Naive thymus-derived CD4-positive, alpha-beta T cell (primary cell): ENCODE data around the gene ASTE1. TPM values are rescaled to one million over a fixed set of nuclear protein-coding genes. Genes with fewer than 3 reads are reported as not detected.
A peak's percentile ranks its signal among the peaks of the same experiment; 100 is the strongest.

Experiments
- ATAC-seq: fragments of 150-1000 bp; cut with Tn5 transposase; 2 replicates; pipeline ENCODE4 v1.10.0; 2021; ENCODE audit warnings: mild to moderate bottlenecking, moderate library complexity
- CTCF ChIA-PET: fragments of 350-600 bp; sonication (Branson Sonifier 250); formaldehyde crosslinking; loops from one replicate; lab custom pipeline; 2021; ENCODE audit warnings: antibody characterized with exemption; lab: Charles Lee
- POLR2A ChIA-PET: fragments of 350-600 bp; sonication (Branson Sonifier 250); formaldehyde crosslinking; loops from one replicate; lab custom pipeline; 2021; ENCODE audit warnings: antibody characterized with exemption, inconsistent platforms; lab: Charles Lee
- DNase-seq, 9 donors: peaks; one replicate each; pipeline versions ENCODE4 v3.0.0 to v3.0.0-alpha.2; 2020 to 2022; ENCODE audit warnings: mixed read lengths in 1 of 9
- H3K27ac ChIP-seq: one replicate; pipeline ENCODE4 v1.7.0; 2013; ENCODE audit warnings: mild to moderate bottlenecking, low read depth, low read length, moderate library complexity
- H3K27me3 ChIP-seq, 2 donors: one replicate each; pipeline ENCODE4 v1.7.0; 2013; ENCODE audit warnings: low read length in 2 of 2, mild to moderate bottlenecking in 2 of 2, moderate library complexity in 2 of 2; ENCODE audit not compliant: control insufficient read depth in 2 of 2, insufficient read depth in 2 of 2
- H3K36me3 ChIP-seq, 3 experiments: 1 replicate in 2 of 3; 2 replicates in 1 of 3; pipeline ENCODE4 v1.7.0; 2013; ENCODE audit warnings: low read length in 3 of 3, mild to moderate bottlenecking in 3 of 3, moderate library complexity in 1 of 3; ENCODE audit not compliant: insufficient read depth in 3 of 3, control insufficient read depth in 2 of 3
- H3K4me1 ChIP-seq, 2 donors: one replicate each; pipeline ENCODE4 v1.7.0; 2013; ENCODE audit warnings: low read length in 2 of 2, mild to moderate bottlenecking in 2 of 2, moderate library complexity in 1 of 2; ENCODE audit not compliant: control insufficient read depth in 2 of 2, insufficient read depth in 2 of 2
- H3K4me3 ChIP-seq: 2 replicates; pipeline ENCODE4 v1.7.0; 2013; ENCODE audit warnings: mild to moderate bottlenecking, low read length
- H3K9me3 ChIP-seq, 3 experiments: 1 replicate in 2 of 3; 2 replicates in 1 of 3; pipeline ENCODE4 v1.7.0; 2013; ENCODE audit warnings: low read length in 3 of 3; ENCODE audit not compliant: control insufficient read depth in 2 of 3
- H3K27ac Mint-ChIP-seq, 9 donors: one replicate each; pipeline ENCODE4 v1.8.0; 2020 to 2022; ENCODE audit warnings: mixed read lengths in 9 of 9, mild to moderate bottlenecking in 8 of 9, moderate library complexity in 5 of 9, inconsistent platforms in 2 of 9
- H3K27me3 Mint-ChIP-seq, 5 donors: one replicate each; pipeline ENCODE4 v1.8.0; 2021 to 2022; ENCODE audit warnings: mixed read lengths in 5 of 5, mild to moderate bottlenecking in 1 of 5
- H3K36me3 Mint-ChIP-seq, 5 donors: one replicate each; pipeline ENCODE4 v1.8.0; 2020 to 2022; ENCODE audit warnings: mixed read lengths in 5 of 5, mild to moderate bottlenecking in 3 of 5, inconsistent platforms in 1 of 5
- H3K4me1 Mint-ChIP-seq, 7 donors: one replicate each; pipeline ENCODE4 v1.8.0; 2020 to 2022; ENCODE audit warnings: mixed read lengths in 7 of 7, mild to moderate bottlenecking in 3 of 7, inconsistent platforms in 1 of 7
- H3K4me3 Mint-ChIP-seq, 10 donors: one replicate each; pipeline ENCODE4 v1.8.0; 2020 to 2022; ENCODE audit warnings: mild to moderate bottlenecking in 10 of 10, mixed read lengths in 10 of 10, moderate library complexity in 6 of 10, inconsistent platforms in 2 of 10
- H3K9me3 Mint-ChIP-seq, 11 donors: one replicate each; pipeline ENCODE4 v1.8.0; 2020 to 2022; ENCODE audit warnings: mixed read lengths in 11 of 11, mild to moderate bottlenecking in 4 of 11, inconsistent platforms in 1 of 11, moderate library complexity in 1 of 11
- intact Hi-C, 2 donors: fragments of 100-400 bp; cut with micrococcal nuclease; formaldehyde crosslinking; loops; one replicate each; pipeline ENCODE4 v1.15.1; 2023
- polyA plus RNA-seq, 2 donors: library from polyadenylated mRNA; unstranded; fragments of 300-500 nt; fragmentation: Illumina TruSeq; gene quantifications; one replicate each; pipeline ENCODE4 v1.2.3, GENCODE V29; 2021
- total RNA-seq, 6 experiments: library from RNA in 5 of 6; stranded (reverse) in 5 of 6; gene quantifications; 1 replicate in 5 of 6; 2 replicates in 1 of 6; pipeline ENCODE4 v1.2.3 and lab custom pipeline; 2021 to 2026

The ASTE1 gene, protein sequence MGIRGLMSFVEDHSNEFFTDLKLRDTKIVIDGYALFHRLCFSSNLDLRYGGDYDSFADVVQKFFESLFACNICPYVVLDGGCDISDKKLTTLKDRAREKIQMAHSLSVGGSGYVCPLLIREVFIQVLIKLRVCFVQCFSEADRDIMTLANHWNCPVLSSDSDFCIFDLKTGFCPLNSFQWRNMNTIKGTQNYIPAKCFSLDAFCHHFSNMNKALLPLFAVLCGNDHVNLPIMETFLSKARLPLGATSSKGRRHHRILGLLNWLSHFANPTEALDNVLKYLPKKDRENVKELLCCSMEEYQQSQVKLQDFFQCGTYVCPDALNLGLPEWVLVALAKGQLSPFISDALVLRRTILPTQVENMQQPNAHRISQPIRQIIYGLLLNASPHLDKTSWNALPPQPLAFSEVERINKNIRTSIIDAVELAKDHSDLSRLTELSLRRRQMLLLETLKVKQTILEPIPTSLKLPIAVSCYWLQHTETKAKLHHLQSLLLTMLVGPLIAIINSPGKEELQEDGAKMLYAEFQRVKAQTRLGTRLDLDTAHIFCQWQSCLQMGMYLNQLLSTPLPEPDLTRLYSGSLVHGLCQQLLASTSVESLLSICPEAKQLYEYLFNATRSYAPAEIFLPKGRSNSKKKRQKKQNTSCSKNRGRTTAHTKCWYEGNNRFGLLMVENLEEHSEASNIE
- 10 to 100 TPM; 18.7 to 38.5 (median 27.0) TPM for total RNA-seq
- polyA plus RNA-seq, result 10 to 100 TPM; 23.6 to 34.3 TPM
- total RNA-seq (lab: John Stamatoyannopoulos, UW), result 26.4 reads per million, percentile 57 among the genes with 10 or more reads in this experiment

DNA sequence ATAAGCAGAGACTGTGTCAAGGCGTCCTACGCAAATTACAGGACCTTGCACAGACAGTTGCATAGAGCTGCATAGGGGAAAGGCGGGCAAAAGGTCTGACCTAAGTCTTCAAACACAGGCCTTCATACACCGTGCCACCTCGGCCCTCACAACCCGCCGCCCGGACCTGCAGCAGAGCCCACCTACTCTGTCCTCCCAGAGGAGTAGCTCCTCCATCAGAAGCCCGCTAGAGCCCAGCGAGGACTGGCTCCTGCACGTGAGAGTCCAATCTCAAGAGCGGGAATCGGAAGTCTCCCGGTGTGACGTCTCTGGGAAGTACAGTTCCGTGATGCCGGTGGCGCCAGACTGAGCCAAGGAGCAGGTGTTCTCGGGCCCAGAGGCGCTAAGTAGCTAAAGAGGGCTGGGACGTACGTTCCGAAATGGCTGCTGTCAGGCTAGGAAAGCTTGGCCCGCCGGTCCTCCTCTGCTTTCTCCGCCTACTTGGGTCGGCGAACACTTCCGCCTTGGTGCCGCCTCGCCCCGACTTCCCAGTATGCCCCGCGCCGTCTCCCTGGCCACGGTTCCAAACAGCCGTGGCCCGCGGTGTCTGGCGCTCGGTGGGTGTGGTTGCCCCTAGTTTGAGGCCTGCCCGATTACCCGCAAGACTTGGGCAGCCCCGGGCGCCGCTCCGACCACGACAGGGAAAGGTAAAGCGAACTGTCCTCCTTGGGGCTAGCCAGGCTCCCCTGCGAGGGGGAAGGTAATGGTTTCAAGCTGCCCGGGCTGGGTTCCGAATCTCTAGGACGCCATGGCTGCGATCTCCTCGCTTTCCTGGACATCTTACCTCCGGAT, at the start of gene ASTE1, which contains the start of gene NEK11:
Gene ASTE1 (minus strand): TSS at position 505 of the 831 bp plus-strand sequence. CDS start 1,519 bp downstream, outside the sequence.
Gene NEK11 (plus strand): TSS at position 557 of the 831 bp plus-strand sequence. CDS start 2,832 bp downstream, outside the sequence.
- peaks cover 0 to 6% (median 0%) of the 10 kb centered on the region in 5 donors for H3K27me3 Mint-ChIP-seq
- H3K36me3 ChIP-seq, result peaks cover 0 to 5% (median 0%) of the 10 kb centered on the region in 3 experiments
- peak; percentile 99 for ATAC-seq
- DNase-seq, result peak; percentile 87 to 95 (median 92)
- H3K4me1 ChIP-seq, result peaks cover 34 to 40% of the 10 kb centered on the region in 2 donors
- H3K36me3 Mint-ChIP-seq, result peaks cover 8 to 26% (median 21%) of the 10 kb centered on the region in 5 donors
- ChIA-PET CTCF (interaction anchor here (1.1 to 1.2 kb wide), 2 partner anchors 17 to 133 kb away, joined by 3 read pairs; no protein-coding TSS in a partner anchor), POLR2A (interaction anchor here (1.1 to 4.0 kb wide), 8 partner anchors 11 to 475 kb away, joined by 3 to 46 read pairs (median 6); partner anchors contain the start of genes ATP2C1 and NUDT16)
- H3K27ac Mint-ChIP-seq, result peak within 1 kb of the TSS; percentile 96 to 99 (median 97)
- H3K9me3 ChIP-seq, result no peaks in the 10 kb centered on the region
- intact Hi-C loops, result loop anchor here (1.0 to 10.0 kb wide), 13 partner anchors 16 to 1696 kb away; partner anchors contain the start of genes DNAJC13 (in 2 of the 2), NUDT16 (in 2 of the 2), PIK3R4 (in 2 of the 2) and ACAD11 (in 1 of the 2)
- H3K27me3 ChIP-seq, result no peaks in the 10 kb centered on the region
- H3K4me3 ChIP-seq, result peak within 1 kb of the TSS; percentile 97
- H3K4me3 Mint-ChIP-seq, result peak within 1 kb of the TSS; percentile 85 to 96 (median 89)
- H3K27ac ChIP-seq, result peak within 1 kb of the TSS; percentile 95
- peaks cover 29 to 59% (median 52%) of the 10 kb centered on the region in 7 donors for H3K4me1 Mint-ChIP-seq
- H3K9me3 Mint-ChIP-seq, result peaks cover 0 to 2% (median 0%) of the 10 kb centered on the region in 11 donors

DNA sequence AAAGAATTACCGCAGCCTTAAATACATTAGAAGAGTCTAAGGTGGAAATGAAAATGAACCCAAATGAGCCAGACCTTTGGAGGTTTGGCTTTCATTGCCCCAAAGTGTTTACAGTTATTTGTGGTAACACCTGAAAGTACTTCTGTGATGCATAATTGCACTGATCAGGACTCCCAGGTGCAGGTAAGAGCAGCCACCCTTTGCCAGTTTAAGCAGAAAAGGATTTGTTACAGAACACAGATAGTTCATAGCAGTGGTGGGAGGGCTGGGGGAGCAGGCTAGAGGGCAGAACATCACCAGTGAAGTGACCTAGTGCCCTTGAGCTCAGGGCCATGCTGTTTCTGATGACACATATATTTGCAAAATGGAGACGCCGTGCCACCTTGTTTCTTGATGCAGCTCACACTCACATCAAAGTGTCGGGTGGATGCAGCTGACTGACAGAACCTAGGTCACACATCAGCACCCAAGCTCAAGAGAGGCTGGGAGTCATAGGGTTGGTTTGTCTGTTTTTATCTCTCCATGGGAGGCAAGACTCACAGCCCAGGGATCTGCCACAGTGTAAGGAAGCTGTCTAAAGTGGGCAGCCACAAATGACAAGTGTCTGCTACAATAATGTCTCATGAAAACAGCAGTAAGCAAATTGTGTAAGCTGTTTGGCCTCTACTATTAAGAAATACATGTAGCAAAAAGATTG, 49.2 kb upstream of the ASTE1 start:
- Mint-ChIP-seq H3K27ac (no peak overlapping the region), H3K27me3 (peaks cover 0 to 3% (median 0%) of the 10 kb centered on the region in 5 donors), H3K4me3 (no peak overlapping the region), H3K9me3 (no peaks in the 10 kb centered on the region), H3K4me1 (peaks cover 0 to 5% (median 0%) of the 10 kb centered on the region in 7 donors), H3K36me3 (peaks cover 0 to 5% (median 0%) of the 10 kb centered on the region in 5 donors)
- DNase-seq (no peak), ATAC-seq (no peak)
- Histone ChIP-seq H3K9me3 (no peaks in the 10 kb centered on the region), H3K4me1 (no peaks in the 10 kb centered on the region), H3K4me3 (no peak overlapping the region), H3K27ac (no peak overlapping the region), H3K36me3 (no peaks in the 10 kb centered on the region), H3K27me3 (no peaks in the 10 kb centered on the region)
- intact Hi-C loops, result no loop called here
- POLR2A ChIA-PET, result no interaction called here
- CTCF ChIA-PET, result interaction anchor here (1.1 kb wide), 1 partner anchor 42 kb away, joined by 4 read pairs; no protein-coding TSS in a partner anchor

GRCh38 chr3:131072845-131073244, 46.2 kb upstream of the ASTE1 start:
- Histone ChIP-seq H3K9me3 (no peaks in the 10 kb centered on the region), H3K27ac (no peak overlapping the region), H3K4me1 (no peaks in the 10 kb centered on the region), H3K27me3 (no peaks in the 10 kb centered on the region), H3K4me3 (no peak overlapping the region), H3K36me3 (no peaks in the 10 kb centered on the region)
- no peak overlapping the region for H3K27ac Mint-ChIP-seq
- no peak for DNase-seq
- peaks cover 0 to 10% (median 0%) of the 10 kb centered on the region in 5 donors for H3K27me3 Mint-ChIP-seq
- no peak for ATAC-seq
- no peaks in the 10 kb centered on the region for H3K36me3 Mint-ChIP-seq
- CTCF ChIA-PET, result no interaction called here
- H3K4me1 Mint-ChIP-seq, result peaks cover 0 to 5% (median 0%) of the 10 kb centered on the region in 7 donors
- no peak overlapping the region for H3K4me3 Mint-ChIP-seq
- POLR2A ChIA-PET, result no interaction called here
- H3K9me3 Mint-ChIP-seq, result no peaks in the 10 kb centered on the region
- intact Hi-C loops, result no loop called here

DNA sequence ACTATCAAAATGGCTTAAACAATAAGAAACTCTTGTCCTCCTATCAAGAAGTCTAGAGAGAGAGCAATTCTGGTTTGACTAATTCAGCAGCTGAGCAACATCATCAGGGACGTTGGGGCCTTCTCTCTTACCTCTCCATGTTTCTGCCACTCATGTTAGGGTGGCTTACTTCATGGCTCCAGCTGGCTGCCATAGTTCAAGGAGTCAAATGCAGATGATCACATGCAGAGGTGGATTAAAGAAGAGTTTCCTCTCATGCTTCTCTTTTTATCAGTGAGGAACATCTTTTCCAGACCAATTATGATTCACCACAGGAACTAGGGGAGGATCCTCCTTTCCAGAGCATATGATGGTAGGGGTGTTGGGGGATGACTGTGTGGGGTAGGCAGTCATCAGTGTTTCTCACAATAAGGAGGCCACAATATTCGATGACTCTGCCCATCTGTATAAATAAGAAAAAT, 45.5 kb upstream of the ASTE1 start:
- Mint-ChIP-seq H3K4me1 (peaks cover 0 to 5% (median 0%) of the 10 kb centered on the region in 7 donors), H3K27me3 (peaks cover 0 to 7% (median 0%) of the 10 kb centered on the region in 5 donors), H3K4me3 (no peak overlapping the region), H3K36me3 (no peaks in the 10 kb centered on the region), H3K9me3 (no peaks in the 10 kb centered on the region), H3K27ac (no peak overlapping the region)
- Histone ChIP-seq H3K9me3 (no peaks in the 10 kb centered on the region), H3K27me3 (no peaks in the 10 kb centered on the region), H3K36me3 (no peaks in the 10 kb centered on the region), H3K27ac (no peak overlapping the region), H3K4me3 (no peak overlapping the region), H3K4me1 (no peaks in the 10 kb centered on the region)
- intact Hi-C loops, result no loop called here
- CTCF ChIA-PET, result no interaction called here
- no peak for DNase-seq
- no peak for ATAC-seq
- POLR2A ChIA-PET, result no interaction called here

DNA sequence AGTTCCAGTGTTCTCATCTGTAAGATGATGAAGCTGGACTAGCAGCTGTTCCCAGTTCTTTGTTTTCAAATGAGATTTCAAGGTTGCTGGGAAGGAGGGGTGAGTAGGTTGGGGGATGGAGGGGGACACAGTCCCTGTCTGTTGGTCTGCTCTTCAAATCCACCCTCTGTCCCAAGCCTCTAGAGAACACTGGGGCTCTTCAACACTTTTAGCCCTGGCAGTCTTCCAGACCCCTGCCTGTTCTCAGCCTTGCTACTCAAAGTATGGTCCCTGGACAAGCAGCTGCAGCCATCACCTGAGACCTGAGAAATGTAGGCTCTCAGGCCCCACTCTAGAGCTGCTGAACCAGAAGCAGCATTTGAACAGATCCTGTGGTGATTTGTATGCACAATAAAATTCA, 41.4 kb upstream of the ASTE1 start:
- Histone ChIP-seq H3K36me3 (no peaks in the 10 kb centered on the region), H3K4me3 (no peak overlapping the region), H3K4me1 (no peaks in the 10 kb centered on the region), H3K9me3 (no peaks in the 10 kb centered on the region), H3K27me3 (no peaks in the 10 kb centered on the region), H3K27ac (no peak overlapping the region)
- Mint-ChIP-seq H3K4me1 (peaks cover 0 to 5% (median 0%) of the 10 kb centered on the region in 7 donors), H3K36me3 (no peaks in the 10 kb centered on the region), H3K27me3 (peaks cover 0 to 17% (median 0%) of the 10 kb centered on the region in 5 donors), H3K27ac (no peak overlapping the region), H3K4me3 (no peak overlapping the region), H3K9me3 (no peaks in the 10 kb centered on the region)
- DNase-seq, result no peak
- POLR2A ChIA-PET, result no interaction called here
- CTCF ChIA-PET, result no interaction called here
- intact Hi-C loops, result no loop called here
- ATAC-seq, result no peak
